T-helper 1 cell treated with Interleukin-12 subunit alpha and Interleukin-12 subunit beta and Interleukin-4 antibody, amounts not matched to agents 30 ng/mL and 1 ng/mL, for 36 hours (primary cell): ENCODE measurements around the gene ESPNL. TPM values are rescaled to one million over a fixed set of nuclear protein-coding genes. Genes with fewer than 3 reads are reported as not detected.
"Not testable (repeated sequence)": the region's sequence is repeated elsewhere in the genome, so short reads cannot be mapped to it uniquely, and the experiment has no call there.

Experiments
- intact Hi-C: fragments of 100-400 bp; cut with micrococcal nuclease; formaldehyde crosslinking; loops from one replicate; pipeline ENCODE4 v1.15.1; 2024
- total RNA-seq: library from RNA; stranded (reverse); gene quantifications from 2 replicates; pipeline ENCODE4 v1.2.3, GENCODE V29; 2022

ESPNL gene, protein sequence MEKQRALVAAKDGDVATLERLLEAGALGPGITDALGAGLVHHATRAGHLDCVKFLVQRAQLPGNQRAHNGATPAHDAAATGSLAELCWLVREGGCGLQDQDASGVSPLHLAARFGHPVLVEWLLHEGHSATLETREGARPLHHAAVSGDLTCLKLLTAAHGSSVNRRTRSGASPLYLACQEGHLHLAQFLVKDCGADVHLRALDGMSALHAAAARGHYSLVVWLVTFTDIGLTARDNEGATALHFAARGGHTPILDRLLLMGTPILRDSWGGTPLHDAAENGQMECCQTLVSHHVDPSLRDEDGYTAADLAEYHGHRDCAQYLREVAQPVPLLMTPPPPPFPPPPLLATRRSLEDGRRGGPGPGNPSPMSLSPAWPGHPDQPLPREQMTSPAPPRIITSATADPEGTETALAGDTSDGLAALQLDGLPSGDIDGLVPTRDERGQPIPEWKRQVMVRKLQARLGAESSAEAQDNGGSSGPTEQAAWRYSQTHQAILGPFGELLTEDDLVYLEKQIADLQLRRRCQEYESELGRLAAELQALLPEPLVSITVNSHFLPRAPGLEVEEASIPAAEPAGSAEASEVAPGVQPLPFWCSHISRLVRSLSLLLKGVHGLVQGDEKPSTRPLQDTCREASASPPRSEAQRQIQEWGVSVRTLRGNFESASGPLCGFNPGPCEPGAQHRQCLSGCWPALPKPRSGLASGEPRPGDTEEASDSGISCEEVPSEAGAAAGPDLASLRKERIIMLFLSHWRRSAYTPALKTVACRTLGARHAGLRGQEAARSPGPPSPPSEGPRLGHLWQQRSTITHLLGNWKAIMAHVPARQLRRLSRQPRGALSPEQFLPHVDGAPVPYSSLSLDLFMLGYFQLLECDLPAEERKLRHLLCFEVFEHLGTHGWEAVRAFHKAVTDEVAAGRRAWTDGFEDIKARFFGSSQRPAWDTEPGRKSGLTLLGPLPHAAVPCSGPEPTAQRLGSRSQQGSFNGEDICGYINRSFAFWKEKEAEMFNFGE
- total RNA-seq, result 0.15 and 0.17 TPM in 2 replicates

DNA sequence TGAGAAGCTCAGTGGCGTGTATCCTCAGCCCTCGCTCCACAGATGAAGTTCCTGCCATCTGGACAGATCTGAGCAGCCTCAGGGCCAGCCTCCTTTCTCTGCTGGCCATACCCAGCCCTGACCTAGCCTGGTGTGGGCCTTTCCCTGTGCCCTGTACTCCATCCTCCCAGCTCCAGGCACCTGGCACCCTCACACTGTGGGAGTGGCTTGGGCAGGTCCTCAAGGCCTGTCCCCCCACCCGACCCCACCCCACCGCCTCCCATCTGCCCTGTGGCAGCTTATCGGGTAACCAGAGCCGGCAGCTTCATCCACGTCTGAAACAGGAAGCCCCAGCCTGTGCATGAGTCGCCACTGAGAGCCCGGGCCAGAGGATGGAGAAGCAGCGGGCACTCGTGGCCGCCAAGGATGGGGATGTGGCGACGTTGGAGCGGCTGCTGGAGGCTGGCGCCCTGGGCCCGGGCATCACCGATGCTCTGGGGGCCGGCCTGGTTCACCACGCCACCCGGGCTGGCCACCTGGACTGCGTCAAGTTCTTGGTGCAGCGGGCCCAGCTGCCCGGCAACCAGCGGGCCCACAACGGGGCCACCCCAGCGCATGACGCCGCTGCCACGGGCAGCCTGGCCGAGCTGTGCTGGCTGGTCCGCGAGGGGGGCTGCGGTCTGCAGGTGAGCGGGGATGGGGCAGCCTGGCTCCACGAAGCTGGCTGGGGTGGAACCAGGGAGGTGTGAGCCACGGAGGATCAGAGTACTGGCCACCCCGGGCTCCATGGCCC is at the start of gene ESPNL:
ESPNL (plus strand) TSS at position 292 of the 772 bp plus-strand sequence; CDS start at position 372, 80 bp downstream.
- intact Hi-C loops, result no loop called here

DNA sequence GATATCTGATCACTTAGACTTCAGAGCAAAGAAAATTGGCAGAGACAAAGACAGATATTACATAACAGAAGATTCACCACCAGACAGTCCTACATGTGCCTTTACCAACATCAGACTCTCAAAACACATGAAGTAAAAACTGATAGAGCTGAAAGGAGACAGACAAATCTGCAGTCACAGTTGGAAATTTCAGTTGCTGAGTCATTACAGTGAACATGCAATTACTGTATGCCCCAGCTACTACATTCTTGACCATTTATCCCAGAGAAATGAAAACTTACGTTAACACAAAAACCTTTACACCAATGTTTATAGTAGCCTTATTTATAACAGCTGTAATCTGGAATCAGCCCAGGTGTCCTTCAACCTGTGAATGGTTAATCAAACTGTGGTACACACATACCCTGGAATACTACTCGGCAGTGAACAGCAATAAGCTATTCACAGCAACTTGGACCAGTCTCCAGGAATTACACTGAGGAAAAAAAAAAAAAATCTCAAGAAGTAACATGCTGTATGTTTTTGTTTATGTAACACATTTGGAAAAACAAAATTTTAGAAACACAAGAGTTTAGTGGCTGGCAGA is 46.9 kb upstream of the ESPNL start:
- intact Hi-C loops, result no loop called here

DNA sequence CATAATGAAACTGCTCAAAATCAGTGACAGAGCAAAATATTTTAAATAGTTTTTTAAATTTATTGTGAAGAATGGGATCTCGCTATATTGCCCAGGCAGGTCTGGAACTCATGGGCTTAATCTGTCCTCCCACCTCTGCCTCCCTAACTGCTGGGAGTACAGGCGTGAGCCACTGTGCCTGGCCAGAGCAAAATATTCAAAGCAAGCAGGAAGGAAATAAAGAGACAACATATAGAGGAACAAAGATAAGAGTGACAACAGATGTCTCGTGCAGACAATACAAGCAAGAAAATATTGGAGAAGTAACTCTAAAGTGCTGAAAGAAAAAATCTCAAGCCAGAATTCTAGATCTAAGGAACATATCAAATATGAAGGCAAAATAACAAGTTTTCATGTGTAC is 44.3 kb upstream of the ESPNL start:
- intact Hi-C loops, result no loop called here

DNA sequence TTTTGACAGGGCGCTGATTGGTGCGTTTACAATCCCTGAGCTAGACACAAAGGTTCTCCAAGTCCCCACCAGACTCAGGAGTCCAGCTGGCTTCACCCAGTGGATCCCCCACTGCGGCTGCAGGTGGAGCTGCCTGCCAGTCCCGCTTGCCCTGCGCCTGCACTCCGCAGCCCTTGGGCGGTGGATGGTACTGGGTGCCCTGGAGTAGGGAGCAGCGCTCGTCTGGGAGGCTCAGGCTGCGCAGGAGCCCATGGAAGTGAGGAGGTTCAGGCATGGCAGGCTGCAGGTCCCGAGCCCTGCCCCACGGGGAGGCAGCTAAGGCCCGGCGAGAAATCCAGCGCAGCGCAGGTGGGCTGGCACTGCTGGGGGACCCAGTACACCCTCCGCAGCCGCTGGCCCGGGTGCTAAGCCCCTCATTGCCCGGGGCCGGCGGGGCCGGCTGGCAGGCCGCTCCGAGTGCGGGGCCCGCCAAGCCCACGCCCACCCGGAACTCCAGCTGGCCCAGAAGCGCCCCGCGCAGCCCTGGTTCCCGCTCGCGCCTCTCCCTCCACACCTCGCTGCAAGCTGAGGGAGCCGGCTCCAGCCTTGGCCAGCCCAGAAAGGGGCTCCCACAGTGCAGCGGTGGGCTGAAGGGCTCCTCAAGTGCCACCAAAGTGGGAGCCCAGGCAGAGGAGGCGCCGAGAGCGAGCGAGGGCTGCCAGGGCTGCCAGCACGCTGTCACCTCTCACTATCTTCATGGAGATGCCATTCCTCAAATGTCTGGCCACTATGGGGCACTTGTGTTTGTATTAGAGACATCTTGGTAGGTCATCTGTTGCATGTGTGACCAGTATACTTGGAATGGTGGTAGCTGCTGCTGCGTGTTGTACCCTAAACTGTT is 42.2 kb upstream of the ESPNL start:
- intact Hi-C loops, result not testable (repeated sequence)

DNA sequence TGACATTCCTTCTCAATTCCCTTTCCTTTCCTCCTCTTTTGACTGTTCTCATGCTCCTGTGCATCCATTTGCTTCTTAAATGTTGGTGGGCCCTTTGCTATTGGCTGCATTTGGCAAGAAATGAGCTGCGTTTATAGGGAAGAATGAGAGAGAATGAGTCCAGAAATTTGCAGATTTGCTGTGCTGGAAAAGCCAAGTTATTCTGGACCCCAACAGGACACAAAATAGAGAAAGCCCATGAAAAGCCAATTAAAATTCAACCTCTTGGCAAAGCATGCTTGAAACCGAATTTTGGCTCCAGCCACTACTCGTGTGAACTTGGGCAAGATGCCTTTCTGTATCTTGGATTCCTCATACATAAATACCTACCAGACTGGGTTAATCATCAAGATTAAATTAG is 40.6 kb upstream of the ESPNL start:
- intact Hi-C loops, result no loop called here

DNA sequence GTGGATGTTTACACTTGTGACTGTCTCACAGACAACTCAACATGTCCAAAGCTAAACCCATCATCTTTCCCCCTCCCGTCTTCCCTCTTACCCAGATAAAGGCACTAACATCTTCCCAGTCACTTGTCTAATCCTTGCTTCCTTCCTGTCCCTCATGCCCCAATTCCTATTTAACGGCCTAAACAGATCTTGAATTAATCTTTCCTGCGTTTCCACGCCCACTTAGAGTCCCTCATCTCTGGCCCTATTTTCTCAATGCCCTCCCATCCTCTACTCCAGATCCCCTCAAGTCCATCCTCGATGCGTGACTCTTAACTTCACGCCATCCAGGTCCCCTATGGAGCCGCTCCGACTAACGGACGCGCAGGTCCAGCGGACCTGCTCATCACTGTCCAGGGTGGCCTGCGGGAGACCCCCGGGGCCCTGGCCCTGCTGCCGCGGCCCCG is 40.0 kb upstream of the ESPNL start:
- intact Hi-C loops, result loop anchor here (1.0 to 2.0 kb wide), 8 partner anchors 62 to 387 kb away; partner anchors contain the start of genes HES6, ILKAP and PER2

DNA sequence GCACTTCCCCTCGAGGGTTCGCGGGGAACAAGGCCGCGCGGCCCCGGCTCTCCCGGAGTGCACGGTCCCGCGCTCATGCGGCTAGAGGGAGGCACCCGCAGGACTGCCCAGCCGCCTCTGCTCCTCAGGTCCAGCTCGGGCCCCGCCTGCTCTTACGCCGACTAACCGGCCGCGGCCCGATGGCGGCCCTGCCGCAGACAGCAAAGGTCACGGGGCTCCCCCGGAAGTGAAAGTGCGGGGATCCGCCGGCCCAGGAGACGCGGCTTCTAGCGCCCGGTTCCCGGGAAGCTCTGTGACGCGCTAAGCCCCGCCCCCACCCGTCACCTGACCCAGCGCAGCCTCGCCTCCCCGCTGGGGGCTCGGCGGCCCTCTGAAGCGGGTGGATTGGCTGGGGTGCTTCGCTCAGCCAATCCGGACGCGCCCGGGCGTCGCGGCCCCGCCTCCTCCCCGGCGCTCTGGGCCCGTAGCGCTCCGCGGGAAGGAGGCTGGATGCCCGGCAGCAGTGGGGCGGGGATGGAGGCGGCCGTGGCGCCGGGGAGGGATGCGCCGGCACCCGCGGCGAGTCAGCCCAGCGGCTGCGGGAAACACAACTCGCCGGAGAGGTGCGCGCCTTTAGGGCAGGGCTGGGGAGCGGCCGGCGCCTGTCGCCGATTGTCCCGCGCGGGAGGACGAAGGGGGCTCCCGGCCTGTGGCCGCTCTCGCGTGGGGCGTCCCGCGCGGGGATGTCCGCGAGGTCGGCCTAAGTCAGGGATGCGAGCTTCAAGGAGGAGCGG is 39.4 kb upstream of the ESPNL start, which contains the start of gene SCLY:
SCLY (plus strand) TSS at position 460 of the 773 bp plus-strand sequence; CDS start at position 514, 54 bp downstream.
- intact Hi-C loops, result loop anchor here (1.0 to 2.0 kb wide), 11 partner anchors 62 to 388 kb away; partner anchors contain the start of genes HES6, ILKAP, PER2 and TRAF3IP1

DNA sequence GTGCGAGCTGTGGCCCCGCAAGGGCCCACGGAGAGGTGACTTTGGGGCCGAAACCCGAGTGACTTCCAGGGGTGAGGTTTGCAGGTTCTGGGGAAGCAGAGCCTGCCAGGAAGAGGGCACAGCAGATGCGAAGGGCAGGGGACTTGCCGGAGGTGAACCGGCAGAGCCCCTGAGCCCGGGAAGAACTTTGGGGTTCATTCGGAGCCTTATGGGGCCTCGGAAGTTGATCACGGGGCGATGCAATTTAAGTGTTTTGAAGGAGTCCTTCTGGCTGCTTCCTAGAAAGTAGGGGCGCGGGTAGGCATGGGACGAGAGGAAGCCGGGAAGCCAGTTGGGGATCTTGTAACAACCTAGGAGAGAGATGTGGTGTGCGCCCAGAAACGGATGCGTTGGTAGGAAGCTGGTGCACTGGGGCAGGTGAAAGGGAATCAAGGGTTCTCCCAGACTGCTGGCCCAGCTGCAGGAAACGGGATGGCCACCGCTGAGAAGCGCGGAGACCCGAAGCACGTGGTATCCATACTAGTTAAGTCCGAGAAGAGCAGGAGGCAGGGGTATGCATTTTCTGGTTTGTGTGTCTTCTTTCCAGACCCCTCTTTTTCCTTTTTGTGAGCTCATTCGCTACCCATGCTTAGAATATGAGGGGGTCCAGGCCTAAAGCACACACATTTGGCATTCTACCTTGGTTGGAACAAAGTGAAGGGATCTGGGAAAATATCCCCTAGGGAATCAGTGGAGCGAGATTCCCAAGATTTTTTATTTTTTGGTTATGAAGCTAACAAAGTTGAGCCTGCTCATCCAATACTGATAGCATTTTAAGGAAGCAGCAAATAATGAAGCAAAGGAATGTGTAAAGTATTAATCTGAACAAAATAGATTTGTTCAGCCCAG is 38.6 kb upstream of the ESPNL start:
- intact Hi-C loops, result loop anchor here (1.0 to 2.0 kb wide), 7 partner anchors 138 to 389 kb away; partner anchors contain the start of genes HES6 and TRAF3IP1

DNA sequence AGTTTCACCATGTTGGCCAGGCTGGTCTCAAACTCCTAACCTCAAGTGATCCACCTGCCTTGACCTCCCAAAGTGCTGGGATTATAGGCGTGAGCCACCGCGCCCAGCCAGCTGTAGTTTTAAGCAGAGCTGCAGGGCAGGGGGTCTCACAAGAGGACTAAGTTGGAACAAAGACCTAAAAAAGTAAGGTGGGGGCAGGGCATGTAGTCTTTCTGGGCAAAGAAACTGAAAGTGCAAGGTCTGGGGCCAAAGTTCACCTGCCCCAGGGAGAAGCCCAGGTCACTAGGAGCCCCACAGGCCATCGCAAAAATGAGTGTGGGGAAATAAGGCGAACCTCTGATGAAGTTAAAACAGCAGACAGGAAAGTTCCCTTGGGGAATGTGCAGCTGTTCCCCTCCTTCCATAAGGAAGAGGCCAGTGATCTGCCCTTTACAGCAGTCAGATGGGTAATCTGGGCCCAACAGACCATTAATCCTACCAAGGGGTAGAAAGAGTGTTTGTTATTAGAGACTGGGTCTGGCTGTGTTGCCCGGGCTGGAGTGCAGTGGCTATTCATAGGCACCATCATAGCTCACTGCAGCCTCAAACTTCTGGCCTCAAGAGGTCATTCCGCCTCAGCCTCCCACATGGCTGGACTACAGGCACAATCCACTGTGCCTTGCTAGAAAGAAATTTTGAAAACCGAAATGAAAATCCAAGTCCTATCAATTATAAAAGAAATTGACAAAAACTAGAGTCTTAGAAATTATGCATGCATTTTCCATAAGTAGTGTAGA is 36.5 kb upstream of the ESPNL start:
- intact Hi-C loops, result no loop called here

DNA sequence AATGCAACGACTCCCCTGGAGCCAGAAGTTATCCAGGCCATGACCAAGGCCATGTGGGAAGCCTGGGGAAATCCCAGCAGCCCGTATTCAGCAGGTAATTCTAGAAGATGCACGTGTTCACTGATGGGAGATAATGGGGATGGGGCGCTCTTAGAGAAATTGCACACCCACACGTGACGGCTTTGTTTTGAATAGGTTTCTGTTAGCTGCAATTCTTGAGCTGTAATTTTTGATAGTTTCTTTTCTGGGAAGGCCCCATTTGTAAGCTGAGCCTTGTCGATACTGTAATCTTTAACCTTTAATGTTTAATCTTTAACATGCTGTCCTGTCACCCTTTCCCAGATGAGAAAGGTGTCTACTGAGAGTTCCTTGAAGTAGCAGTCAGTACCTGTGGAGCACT is 35.8 kb upstream of the ESPNL start:
- intact Hi-C loops, result no loop called here

DNA sequence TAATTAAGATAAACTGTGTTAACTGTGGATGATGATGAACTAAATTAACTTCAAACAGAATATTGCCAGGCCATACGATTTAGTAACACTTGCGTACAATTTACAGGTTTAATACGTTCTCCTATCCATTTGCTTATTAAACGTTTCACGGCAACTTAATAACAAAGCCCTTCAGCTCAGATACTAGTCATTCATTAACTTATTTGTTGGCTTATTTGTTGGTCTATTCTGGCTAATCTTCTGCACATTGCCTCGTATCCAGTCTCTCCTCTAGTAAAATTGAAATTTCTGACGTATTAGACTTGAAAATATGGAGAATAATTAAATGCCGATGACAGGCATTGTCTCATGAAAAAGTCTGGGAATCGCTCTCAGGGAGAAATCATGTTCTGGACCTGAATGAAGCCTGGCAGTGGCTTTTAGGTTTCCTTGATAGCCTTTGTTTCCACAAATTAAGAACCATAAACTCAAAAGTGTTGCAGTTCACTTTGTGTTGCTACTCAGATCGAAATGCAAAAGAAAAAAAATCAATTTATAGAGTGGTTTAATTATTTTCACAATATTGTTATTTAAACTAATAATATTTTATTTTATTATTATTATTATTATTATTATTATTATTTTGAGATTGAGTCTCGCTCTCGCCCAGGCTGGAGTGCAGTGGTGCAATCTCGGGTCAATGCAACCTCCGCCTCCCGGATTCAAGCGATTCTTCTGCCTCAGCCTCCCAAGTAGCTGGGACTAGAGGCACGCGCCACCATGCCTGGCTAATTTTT is 34.9 kb upstream of the ESPNL start:
- intact Hi-C loops, result no loop called here

DNA sequence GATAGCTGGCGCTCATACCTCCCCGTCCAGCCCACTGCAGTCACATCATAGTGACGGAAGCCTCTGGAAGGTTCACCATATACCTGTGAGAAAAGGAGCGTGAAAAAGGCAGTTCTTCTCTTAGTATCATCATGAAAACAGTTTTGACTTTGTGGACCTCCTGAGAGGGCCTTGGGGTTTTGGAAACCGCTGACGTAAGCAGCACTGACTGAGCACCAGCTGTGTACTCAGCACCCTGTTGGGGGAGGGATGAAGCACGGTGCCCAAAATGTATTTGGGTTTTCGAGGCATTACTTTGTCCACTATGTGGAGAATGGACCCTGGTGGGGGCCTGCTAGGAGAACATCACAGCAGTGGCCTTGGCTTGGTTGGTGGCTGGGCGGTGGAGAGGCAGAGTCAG is 33.9 kb upstream of the ESPNL start:
- intact Hi-C loops, result no loop called here

DNA sequence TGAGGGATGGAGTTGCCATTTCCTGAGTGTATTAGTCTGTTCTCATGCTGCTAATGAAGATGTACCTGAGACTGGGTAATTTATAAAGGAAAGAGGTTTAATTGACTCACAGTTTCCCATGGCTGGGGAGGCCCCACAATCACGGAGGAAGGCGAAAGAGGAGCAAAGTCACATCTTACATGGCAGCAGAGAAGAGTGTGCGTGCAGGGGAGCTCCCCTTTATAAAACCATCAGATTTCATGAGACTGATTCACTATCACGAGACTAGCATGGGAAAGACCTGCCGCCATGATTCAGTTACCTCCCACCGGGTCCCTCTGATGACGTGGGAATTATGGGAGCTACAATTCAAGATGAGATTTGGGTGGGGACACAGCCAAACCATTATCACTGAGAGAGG is 33.4 kb upstream of the ESPNL start:
- intact Hi-C loops, result not testable (repeated sequence)

DNA sequence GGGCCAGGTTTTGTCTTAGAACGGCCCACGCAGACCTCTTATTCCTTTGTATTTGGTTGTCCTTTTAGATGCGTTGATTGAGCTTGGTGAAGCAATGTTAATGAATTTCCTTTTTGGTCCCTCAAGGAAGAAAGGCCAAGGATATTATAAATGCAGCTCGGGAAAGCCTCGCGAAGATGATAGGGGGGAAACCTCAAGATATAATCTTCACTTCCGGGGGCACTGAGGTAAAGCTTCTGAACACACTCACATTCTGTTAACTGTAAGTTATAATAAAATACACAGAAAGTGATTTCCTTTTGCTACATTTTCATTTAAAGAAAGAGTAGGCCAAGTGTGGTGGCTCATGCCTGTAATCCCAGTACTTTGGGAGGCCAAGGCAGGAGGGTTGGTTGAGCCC is 32.2 kb upstream of the ESPNL start:
- intact Hi-C loops, result no loop called here

DNA sequence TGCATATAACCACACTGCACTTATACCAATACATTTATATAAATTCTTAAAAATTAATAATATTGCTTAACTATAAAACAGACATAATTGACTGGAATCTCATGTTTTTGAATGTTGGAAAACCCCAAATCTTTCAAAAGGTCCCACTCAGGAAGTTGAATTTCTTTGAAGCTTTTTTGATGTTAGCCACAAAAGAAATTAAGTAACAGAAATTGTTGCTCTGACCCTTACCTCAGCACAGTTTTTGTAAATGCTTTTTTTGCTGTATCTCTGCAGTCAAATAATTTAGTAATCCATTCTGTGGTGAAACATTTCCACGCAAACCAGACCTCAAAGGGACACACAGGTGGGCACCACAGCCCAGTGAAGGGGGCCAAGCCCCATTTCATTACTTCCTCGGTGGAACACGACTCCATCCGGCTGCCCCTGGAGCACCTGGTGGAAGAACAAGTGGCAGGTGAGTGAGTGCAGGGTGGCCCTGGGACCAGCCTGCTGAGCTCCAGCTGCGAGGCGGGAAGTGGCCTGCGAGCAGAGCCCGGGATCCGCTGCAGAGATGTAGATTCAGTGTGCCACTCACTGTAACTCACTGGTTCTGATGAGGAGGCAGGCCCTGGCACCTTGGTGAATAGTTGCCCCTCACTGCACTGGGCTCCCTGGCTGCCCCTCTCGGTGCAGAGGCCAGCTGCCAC is 31.0 kb upstream of the ESPNL start:
- intact Hi-C loops, result no loop called here
